ENCODE data around the gene PHF1.

PHF1 gene

DNA sequence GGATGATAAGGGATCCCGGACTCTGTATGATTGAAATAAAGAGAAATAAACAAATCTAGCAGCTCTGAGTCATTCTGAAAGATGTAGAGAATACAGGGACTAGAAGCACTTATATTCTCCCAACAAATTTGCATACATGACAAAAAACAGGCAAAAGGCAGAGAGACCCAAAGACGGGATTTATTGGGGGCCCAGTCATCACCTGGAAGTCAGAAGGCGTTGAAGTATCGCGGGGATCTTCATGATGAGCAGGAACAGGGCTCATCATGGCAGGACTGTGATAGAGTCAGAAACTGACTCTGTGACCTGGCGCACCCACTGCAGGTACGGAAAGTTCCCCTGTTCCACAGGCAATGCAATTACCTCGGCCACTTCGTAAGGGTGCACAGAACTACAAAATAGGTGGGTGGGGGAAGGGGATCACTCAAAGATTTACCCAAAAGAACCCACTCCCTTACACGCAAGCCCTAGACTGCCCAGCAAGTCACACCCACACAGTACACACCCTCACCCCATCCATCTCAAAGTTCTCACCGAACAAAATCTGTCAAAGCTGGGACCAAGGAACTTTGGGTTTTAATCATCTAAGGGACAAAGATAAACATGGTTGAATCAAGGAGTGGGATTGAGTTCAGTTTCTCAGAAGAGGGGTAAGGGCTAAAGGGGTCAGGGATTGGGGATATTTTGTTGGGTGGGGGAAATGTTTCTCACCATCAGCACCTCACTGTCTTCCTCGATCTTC is 5.7 kb downstream of the PHF1 start:
- peak; percentile 65 for FAIRE-seq
- DNase-seq (ENCODE audit: extremely low spot score, insufficient read length, low read depth) = no peak

DNA sequence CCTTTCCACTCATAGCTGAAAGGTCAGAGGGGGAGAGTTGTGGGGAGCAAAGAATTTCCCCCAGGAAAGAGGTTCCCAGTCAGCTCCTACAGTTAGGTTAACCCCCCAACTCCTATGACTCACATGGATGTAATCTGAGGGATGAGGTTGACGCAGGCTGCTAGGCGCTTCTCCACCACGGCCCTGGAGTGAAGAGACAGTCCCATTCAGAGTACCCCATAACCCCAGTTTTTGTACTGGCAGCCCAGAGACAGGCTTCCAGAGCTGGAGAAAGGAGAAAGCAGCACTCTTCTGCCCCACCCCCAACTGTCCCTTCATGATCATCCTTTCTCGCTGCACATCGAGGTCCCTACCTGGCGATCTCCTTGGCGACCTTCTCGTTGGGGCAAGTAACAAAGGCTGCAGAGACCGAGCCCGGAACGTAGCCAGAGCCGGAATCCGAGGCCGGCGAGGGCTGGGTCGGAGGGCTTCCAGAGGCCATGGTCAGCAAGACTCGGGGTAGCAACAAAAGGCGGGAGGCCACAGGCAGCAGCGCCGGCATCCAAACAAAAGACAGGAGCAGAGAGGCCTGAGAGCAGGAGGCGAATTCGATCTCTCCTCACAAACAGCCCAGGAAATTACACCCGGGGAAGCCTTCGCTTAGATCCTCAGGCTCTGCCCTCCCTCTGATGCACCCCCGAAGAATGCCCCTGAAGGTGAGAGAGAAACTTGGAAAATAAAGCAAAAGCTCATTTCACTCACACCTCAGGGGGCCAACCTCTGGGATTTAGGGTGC is 6.5 kb downstream of the PHF1 start:
- DNase-seq (ENCODE audit: extremely low spot score, insufficient read length, low read depth) (no peak), FAIRE-seq (peak; percentile 31)

DNA sequence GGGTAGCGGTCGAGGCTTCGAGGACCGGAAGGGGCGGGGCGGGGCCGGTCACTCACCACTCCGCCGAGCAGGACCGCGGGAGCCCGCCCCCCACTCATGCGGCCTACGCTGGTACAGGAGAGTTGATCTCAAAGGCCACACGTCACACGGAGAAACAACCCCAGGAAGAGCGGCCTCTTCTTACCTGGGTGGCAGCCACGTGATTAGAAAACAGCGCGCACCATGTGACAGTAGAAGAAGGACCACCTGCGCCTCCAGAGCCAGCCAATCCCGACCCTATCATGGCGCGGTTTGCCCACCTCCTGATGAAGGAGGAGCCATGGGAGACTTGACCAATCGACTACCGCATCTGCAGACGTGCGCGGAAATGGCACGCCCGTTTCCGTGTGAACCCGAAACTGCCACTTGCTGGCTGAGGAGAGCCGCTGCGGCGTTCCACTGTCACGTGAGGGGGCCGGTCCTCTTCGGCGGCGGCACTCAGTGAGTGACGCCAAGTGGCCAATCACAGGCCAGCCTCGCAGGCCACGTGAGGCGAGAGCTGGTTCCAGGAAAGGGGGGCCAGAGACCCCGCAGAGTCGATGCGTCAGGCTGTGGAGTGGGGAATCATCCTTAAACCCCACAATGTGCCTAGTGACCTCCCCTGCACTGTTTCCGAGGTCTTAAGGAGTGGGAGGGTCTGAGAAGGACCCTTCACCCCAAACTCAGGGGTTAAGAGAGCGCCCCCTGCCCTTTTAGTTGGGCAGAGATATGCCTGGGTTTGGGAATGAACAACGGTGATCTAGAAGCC is 7.3 kb downstream of the PHF1 start, which contains the start of gene CUTA:
TSS of gene CUTA (minus strand) at position 205 of the 787 bp plus-strand sequence. CDS start at position 98, 107 bp downstream.
- FAIRE-seq = peak; percentile 100
- peak; percentile 91 for DNase-seq (ENCODE audit: extremely low spot score, insufficient read length, low read depth)

DNA sequence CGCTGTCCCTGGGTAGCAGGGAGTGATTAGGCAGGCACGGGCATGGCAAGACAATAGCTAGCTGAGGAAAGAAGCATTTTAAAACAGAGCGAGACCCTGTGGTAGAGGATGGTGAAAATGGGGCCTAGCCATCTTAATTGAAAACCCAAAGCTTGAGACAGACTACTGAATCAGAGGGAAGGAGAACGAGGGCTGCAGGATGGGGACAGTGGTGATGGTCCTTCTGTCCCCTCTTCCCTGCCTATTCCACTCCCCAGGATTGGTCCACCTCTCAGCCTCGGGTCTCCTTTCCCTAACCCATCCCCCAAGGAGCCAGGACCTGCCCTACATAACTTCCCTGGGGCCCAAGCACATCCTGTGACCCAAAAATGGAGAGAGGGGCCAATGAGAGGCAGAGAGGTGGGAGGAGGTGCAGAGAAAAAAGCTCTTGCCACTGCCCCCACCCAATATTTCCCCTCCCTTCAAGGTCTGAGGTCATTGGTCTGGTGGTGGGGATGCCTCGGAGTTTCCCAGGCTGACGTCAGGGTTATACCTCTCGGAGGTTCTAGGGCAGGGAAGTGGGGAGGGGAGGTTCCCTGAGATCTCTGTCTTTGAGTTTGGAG is 8.0 kb downstream of the PHF1 start:
- no peak for DNase-seq (ENCODE audit: extremely low spot score, insufficient read length, low read depth)
- no peak for FAIRE-seq

DNA sequence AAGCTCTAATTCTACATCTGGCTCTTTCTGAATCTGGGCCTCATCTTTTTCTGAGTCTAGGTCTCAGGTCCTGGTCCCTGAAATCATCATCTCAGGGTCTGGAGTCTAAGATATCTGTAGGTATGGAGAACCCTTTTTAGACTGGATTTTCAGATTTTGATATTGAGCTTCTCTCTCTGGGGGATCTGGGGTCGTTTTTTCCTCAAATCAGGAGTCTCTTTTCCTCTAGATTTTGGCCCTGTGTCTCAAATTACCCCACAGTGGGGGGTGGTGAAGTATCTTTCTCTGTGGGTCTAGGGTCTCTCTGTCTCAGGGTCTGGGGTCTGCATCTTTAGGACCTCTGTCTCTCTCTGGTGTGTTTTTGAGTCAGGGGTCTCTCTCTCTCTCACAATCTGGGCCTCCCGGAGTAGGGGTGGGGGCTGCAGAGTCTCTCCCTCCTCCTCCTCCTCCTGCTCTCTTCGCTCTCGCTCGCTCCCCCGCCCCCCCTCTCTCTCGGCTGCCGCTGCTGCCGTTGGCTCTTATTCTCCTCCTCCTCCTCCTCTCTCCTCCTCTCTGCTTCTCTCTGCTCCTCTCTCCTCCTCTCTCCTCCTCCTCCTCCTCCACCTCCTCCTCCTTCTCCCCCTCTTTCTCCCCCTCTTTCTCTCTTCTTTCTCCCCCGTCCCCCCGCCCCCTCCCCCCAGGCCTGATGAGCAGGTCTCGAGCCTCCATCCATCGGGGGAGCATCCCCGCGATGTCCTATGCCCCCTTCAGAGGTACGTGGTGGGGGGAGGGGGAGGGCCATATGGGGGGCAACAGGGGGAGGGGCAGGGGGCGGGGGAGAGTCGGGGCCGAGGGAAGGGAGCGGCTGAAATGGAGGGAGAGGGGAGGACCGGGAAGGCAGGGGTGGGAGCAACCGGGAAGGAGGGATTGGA is 9.0 kb downstream of the PHF1 start, which contains the start of gene SYNGAP1:
TSS of gene SYNGAP1 (plus strand) at position 486 of the 911 bp plus-strand sequence. CDS start at position 686, 200 bp downstream.
- DNase-seq (ENCODE audit: extremely low spot score, insufficient read length, low read depth) (no peak), FAIRE-seq (no peak)

DNA sequence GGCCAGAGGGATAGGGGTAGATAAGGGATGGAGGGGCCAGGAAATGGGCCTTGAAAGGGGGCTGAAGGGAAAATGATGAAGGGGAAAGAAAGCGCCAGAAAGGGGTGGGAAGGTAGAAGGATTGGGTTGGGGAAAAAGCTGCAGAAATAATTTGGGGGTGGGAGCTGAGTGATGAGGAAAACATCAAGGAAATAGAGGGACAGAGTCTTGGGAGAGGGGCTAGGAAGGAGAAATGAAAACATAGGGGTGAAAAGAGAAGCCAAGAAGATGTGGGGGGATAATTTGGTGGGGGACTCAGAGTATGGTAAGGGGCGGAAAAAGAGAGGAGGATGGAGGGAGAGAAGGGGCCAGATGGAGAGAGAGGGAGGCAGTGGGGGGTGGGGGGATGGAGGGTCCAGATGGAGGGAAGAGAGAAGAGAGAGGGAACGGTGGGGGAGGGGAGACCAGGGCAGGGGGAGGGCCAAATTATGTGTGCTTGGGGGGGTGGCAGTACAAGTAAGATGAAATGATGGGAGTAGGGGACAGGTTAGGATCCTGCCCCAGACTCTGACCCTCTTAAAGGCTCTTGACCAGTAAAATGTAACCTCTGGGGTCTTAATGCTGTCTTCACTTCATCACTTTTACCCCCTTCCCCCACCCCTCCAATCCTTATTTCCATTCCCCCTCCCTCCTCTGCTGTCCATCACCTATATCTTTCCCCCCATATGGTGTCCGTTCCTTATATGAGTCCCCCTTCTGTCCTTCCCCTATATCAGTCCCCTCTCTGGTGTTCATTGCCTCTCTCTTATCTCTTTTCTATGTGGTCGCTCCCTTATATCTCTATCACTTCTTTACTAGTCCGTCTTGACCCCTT is 9.9 kb downstream of the PHF1 start:
- FAIRE-seq (no peak), DNase-seq (ENCODE audit: extremely low spot score, insufficient read length, low read depth) (no peak)

DNA sequence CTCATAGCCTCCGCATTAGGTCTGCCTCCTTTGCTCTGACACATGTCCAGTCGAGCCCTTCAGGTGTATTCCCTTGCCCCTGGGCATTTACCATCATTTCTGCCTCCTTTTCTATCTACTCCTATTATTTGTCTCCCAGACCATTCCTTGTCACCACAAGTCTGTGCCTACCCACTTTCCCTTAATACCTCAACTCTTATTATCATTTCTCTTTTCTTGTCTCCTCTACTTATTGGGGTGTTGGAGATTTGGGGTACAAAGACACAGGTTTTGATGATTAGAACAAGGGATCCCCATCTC is 10.5 kb downstream of the PHF1 start:
- FAIRE-seq (no peak), DNase-seq (ENCODE audit: extremely low spot score, insufficient read length, low read depth) (no peak)

DNA sequence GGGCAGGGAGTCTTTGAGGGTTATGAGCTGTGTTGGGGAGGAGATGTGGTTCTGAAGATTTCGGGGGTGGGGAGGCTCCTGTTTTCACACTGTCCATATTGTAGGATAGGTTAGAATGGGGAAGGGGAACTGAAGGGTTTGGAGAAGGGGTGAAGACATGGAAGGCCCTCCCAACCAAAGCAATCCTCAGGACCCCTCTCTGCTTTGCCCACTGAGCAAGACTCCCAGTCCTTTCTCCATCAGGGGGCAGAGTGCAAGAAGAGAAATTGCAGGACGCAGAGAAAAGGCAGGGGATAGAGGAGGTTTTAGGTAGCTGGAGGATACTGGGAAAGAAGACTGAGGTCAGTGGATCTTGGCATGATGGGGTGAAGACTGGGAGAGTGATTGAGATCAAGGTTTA is 13.0 kb downstream of the PHF1 start:
- no peak for DNase-seq (ENCODE audit: extremely low spot score, insufficient read length, low read depth)
- no peak for FAIRE-seq

DNA sequence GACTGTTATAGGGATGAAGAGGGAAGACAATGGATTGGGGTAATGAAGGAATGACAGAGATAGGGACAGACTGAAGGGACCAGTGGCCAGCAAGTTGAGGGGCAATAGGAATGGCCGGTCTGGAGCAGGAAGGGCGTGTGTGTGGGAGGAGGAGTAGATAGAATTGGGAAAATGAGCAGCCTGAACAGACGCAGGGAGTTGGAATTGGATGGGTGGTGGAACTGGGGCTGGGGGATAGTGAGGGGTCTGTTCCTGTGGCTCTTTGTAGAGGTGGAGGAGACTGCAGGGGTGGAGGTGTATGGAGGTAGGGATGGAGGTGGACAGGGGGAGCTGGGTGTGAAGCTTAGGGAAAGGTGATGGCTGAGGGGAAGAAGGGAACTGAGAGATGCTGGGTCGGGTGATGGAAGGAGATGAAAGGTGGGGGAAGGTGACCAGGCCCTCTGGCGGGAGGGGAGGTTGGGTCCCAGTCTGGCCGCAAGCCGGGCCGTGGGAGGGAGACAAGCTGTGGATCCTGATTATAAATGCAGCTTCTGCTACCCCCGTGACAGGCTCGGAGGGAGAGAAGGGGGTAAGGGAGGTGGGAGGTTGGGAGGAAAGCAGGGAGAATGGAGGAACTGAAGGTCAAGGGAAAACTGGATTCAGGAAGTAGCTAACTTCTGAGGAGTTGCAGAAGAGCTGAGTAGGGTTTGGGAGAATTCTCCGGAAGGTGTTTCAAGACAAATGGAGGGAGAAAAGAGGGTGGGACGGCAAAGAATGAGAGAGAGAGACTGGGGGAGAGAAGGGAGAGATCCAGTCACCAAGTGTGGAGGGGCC is 14.2 kb downstream of the PHF1 start:
- no peak for DNase-seq (ENCODE audit: extremely low spot score, insufficient read length, low read depth)
- FAIRE-seq = no peak

DNA sequence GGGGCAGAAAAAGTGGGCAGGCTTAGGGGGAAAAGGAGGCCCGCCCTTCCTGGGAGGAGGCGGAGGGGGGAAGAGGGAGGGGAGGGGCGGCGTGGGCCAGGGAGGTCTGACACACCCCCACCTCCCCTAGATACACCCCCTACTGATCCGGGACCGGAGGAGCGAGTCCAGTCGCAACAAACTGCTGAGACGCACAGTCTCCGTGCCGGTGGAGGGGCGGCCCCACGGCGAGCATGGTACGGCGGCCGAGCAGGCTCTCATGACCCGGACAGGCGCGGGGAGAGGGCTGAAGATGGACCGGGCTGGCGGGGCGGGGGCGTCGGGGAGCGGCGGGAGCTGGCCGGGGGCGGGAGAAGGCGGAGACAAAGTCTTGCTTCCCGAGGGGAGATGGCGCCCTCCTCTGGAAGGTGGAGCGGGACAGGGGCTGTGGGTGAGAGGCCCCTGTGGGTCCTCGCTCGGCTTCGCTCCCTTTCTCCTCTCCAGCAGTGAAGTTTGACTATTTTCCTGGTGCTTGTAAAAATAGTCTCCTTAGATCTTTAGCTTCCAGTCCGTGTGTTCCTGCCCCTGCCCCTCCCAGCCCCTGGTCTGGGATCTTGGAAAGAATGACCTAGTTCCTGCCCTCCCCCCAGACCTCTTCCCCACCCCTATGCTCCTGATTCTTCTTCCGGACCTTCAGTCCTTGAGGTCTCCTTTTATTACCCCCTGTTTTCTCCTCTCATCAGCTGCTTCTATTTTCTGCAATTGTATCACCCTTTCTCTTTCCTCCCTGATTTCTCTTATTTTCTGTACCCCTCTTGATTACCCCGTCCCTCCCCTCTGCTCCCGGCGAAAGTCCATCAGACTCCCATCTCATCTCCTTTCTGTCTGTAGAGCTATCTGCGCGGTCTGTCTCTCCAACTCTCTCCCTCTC is 15.1 kb downstream of the PHF1 start:
- DNase-seq (ENCODE audit: extremely low spot score, insufficient read length, low read depth) = peak; percentile 69
- peak; percentile 82 for FAIRE-seq

DNA sequence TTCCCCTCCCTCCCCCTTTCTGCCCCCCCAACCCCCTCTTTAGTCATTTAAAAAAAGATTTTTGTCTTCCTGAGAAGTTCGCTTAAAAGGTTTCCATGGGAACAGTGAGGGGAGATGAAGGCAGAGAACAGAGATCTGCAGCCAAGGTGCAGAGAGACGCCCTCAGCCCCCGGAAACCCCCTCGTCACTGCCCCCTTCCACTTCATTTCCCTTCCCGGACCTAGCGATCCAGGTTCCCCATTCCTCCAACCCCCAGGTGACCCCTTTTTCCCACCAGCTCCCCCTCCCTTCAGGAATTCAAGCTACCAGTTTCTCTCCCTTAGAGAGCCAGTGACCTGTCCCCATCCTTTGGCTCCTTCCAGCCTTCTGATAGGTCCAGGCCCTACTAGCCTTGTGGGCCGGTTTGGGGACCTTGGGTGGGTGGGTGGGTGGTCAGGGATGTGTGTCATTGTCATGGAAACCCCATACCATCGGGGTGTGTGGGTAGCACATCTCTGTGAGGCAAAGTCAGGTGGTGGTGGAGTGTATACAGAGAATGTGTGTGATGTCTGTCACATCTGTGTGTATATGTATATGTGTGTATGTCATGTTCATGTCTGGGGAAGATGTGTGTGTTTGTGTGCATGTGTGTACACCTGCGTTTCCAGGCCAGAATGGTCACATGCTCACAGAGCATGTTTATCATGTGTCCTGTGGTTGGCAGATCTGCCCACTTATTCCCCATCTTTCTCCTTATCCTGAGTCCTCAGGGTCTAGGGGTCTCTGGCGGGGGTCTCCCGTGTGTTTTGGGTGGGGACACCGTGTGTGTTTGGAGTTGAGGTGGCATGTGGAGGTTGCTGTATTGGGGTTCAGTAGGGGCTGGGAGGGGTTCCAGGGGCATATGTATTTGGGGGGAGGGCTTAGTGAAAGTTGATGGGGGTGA is 16.0 kb downstream of the PHF1 start:
- FAIRE-seq = peak; percentile 35

DNA sequence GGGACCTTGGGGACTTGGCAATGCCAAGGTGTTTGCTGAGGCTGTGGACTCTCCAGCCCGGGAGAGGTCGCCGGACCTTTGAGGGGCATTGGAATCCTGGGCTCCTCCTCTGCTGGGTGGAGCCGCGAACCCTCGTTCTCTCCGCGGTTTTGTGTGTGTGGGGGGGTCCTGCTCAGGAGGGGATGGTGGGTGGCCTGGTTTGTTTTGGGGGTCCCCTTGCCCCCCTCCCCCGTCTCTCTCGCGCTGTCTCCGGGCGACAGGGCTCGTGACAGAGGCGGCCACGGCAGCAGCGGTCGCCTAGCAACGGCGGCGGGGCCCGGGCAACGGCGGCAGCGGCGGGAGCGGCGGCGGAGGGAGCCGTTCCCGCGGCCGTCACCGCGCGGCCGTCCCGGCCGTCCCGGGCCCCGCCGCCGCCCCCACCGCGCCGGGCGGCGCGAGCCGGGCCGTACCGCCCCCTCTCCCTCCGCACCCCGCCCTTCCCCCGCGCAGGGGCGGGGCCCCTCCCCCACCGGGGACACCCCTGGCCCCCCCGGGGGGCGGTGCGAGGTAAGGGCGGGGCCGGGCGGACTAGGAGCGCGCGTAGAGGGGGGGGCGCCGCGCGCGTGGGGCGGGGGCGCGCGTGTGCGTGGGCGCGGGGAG is 16.9 kb downstream of the PHF1 start:
- DNase-seq (ENCODE audit: extremely low spot score, insufficient read length, low read depth) (no peak), FAIRE-seq (no peak)

More for the DNA sequence above, 16.0 kb downstream of the PHF1 start:
- no peak for DNase-seq (ENCODE audit: extremely low spot score, insufficient read length, low read depth)

DNA sequence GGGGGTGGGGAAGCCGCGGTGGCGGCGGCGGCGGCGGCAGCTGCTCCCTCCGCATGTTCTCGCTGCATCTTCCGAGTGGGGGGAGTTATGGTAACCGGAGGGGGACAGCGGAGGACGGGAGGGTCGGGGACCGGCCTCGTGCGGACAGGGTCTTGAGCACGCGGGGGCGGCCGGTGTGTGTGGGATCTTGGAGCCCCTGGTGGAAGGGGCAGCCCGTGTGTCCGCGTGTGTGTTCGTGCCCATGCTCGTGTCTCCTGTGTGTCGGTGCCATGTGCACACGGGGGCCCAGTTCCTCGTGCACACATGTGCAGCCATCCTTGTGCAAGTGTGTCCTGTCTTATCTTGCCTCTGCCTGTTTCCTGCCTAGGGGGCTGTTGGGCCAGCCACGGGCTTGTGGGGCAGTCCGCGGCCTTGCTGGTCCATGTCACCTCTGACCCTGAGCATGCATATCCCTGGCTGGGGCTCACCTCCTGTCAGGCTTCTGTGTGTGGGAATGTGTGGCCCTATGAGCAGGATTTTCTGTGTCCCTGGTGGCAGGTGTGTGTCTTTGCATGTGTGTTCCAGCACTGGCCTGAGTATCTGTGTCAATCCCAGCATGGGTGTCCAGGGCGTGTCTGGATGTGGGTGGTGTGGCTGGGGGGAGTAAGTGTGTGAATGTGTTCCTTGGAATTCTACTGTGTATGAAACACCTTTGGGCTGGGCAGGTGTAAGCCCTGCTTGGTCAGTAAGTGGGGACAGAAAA is 17.6 kb downstream of the PHF1 start:
- FAIRE-seq = peak; percentile 62

DNA sequence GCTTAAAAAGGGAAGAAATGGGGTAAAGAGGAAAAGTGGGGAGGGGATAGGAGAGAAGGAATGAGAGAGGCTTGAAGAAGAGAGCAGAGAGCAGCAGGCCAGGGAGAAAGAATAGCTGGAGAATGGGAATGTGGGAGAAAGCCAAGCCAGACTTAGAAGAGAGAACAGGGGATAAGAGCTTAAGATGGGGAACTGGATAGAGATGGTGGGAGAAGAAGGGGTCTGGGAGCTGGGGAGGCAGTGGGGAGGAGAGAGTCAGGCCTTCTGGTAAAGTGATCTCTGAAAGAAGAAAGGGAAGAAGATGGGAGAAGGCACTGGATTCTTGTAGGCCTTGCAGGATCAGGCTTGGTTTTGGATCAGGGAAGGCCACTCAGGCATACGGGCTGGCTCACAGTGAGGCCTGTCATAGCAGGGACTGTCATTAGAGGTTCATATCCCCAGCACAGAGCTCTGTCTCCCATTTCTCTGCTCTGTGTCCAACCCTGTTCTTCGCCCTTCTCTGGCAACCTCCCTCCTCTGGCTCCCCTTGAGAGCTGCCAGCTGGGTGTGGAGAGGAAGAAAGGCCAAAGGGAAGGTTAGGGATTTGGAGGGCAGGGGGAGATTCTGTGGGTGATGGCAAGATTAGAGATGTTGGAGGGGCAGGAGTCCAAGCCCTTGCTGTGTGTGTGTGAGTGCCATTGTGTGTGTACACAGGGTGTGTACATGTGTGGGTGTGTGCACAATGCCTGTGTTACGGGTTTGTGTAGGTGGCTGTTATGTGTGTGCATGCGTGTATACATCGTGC is 18.3 kb downstream of the PHF1 start:
- FAIRE-seq (no peak), DNase-seq (ENCODE audit: extremely low spot score, insufficient read length, low read depth) (no peak)

More for the DNA sequence above, 17.6 kb downstream of the PHF1 start:
- DNase-seq (ENCODE audit: extremely low spot score, insufficient read length, low read depth) = no peak

Data from GM18507 (cell line).